Ishikawa (cell line): ENCODE measurements around the gene TBC1D16.

Experiments
- CEBPB ChIP-seq: IDR thresholded peaks from 2 replicates; pipeline ENCODE4 v1.6.1; 2012
- CREB1 ChIP-seq: IDR thresholded peaks from 2 replicates; pipeline ENCODE4 v1.6.1; 2012; ENCODE audit warnings: low read depth
- EGR1 ChIP-seq: IDR thresholded peaks from 2 replicates; pipeline ENCODE4 v1.6.1; 2012
- EP300 ChIP-seq: IDR thresholded peaks from 2 replicates; pipeline ENCODE4 v1.6.1; 2012; ENCODE audit warnings: borderline replicate concordance
- FOXM1 ChIP-seq: IDR thresholded peaks from 2 replicates; pipeline ENCODE4 v1.6.1; 2012; ENCODE audit warnings: low read depth, borderline replicate concordance
- NFIC ChIP-seq: IDR thresholded peaks from 2 replicates; pipeline ENCODE4 v1.6.1; 2012
- RAD21 ChIP-seq: IDR thresholded peaks from 2 replicates; pipeline ENCODE4 v1.6.1; 2012; ENCODE audit warnings: low read depth
- REST ChIP-seq: IDR thresholded peaks from 2 replicates; pipeline ENCODE4 v1.6.1; 2012; ENCODE audit warnings: low read depth, mild to moderate bottlenecking
- TAF1 ChIP-seq: IDR thresholded peaks from 2 replicates; pipeline ENCODE4 v1.6.1; 2012; ENCODE audit warnings: low read depth, mild to moderate bottlenecking
- TCF12 ChIP-seq: IDR thresholded peaks from 2 replicates; pipeline ENCODE4 v1.6.1; 2012; ENCODE audit warnings: low read depth
- TEAD4 ChIP-seq: IDR thresholded peaks from 2 replicates; pipeline ENCODE4 v1.6.1; 2012
- YY1 ChIP-seq: IDR thresholded peaks from 2 replicates; pipeline ENCODE4 v1.6.1; 2012; ENCODE audit warnings: low read depth
- ZBTB7A ChIP-seq: IDR thresholded peaks from 2 replicates; pipeline ENCODE4 v1.6.1; 2012; ENCODE audit warnings: low read depth
- TF ChIP-seq, protein P1 (sequence below): IDR thresholded peaks from 2 replicates; pipeline ENCODE4 v1.6.1; 2012
- TF ChIP-seq, protein P2 (sequence below): IDR thresholded peaks from 2 replicates; pipeline ENCODE4 v1.6.1; 2012

The TBC1D16 gene

GRCh38 chr17:79913451-79913850 is 122.2 kb downstream of the TBC1D16 start:
- no peak for TF ChIP-seq TAF1
- TF ChIP-seq ZBTB7A = no peak
- no peak for TF ChIP-seq REST
- TF ChIP-seq EGR1 = no peak
- TF ChIP-seq, protein P1, sequence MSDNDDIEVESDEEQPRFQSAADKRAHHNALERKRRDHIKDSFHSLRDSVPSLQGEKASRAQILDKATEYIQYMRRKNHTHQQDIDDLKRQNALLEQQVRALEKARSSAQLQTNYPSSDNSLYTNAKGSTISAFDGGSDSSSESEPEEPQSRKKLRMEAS = no peak
- no peak for TF ChIP-seq CREB1
- TF ChIP-seq EP300 = no peak
- TF ChIP-seq YY1 = no peak
- no peak for TF ChIP-seq RAD21
- TF ChIP-seq, protein P2, sequence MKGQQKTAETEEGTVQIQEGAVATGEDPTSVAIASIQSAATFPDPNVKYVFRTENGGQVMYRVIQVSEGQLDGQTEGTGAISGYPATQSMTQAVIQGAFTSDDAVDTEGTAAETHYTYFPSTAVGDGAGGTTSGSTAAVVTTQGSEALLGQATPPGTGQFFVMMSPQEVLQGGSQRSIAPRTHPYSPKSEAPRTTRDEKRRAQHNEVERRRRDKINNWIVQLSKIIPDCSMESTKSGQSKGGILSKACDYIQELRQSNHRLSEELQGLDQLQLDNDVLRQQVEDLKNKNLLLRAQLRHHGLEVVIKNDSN = no peak
- no peak for TF ChIP-seq CEBPB
- TF ChIP-seq NFIC = no peak
- no peak for TF ChIP-seq FOXM1
- no peak for TF ChIP-seq TEAD4

DNA sequence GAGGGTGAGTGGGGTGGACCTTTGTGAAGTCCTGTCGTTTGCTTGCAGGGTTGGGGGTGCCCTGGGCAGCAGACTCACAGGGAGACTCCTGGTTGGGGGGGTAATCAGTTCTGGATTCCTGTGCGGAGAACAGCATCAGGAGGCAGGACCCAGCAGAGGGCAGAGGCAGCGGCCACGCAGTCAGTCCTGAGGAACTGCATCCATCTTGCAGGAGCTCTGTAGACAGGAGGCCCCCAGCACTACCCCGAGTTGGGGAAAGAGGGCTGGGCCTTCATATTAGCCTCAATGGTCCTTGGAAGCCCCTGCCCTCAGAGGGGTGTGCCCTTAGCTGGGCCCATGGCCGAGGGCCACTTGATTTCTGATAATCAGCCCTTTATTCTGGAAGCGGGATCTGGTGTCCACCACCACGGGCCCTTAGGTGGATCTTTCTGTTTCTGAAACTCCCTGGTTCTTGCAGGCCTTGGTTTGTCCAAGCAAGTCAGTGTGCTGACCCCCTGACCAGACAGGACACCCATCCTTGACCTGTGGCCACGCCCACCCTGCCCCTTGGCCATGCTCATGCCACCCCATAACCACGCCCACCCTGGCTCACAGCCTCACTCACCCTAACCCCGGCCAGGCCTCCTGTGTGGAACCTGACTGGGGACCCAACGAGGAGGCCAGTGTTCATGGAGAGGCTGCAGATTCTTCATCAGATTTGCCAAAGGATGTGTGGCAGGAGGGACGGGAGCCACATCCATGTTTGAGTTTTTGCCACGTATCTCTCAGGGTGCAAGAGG is 122.9 kb downstream of the TBC1D16 start:
- TF ChIP-seq ZBTB7A (0 out of 2 replicates have a peak, but pooled peaks have one; percentile 37), REST (no peak)

DNA sequence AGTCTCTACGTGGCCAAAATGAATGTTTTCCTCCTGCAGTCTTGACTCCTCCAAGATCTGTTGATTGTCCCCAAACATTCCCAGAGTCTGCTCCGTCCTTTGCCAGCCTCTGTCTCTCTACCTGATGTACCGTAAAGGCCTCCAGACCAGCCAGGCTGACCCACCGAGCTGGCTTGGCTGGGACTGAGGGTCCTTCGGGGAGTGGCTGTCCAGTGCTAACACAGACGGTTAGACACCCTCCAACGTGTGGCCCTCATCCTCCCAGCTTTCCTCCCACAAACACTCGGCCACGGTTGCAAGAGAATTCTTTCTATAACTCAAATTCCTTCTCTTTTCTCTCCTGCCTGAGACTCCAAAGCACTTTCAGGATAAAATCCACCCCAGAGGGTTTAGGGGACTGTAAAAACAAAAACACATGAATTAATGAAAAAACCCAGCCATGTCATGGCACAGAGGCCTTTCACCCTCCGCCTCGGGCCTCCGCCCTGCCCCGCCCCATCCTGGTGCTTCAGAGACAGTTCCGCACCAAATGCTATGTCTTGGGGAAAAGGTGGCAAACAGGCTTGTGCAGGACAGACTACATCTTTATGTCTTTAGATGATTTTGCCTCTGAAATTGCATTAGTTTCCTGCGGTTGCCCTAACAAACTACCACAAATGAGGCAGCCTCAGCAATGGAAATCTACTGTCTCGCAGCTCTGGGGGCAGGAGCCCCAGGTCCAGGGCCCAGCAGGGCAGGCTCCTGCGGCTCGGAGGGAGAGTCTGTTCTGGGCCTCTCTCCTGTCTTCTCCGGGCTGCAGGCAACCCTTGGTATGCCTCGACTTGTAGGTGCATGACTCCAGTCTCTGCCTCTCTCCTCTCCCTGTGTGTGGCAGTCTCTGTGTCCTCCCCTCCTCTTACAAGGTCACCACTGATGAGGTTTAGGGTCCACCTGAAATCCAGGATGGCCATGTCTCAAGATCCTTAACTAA is 124.0 kb downstream of the TBC1D16 start:
- TF ChIP-seq TCF12 (no peak), YY1 (no peak), ZBTB7A (no peak), REST (no peak), NFIC (no peak), EGR1 (no peak), CEBPB (no peak), RAD21 (no peak), FOXM1 (no peak)
- TF ChIP-seq, protein P1 = no peak
- TF ChIP-seq, protein P2 = no peak

DNA sequence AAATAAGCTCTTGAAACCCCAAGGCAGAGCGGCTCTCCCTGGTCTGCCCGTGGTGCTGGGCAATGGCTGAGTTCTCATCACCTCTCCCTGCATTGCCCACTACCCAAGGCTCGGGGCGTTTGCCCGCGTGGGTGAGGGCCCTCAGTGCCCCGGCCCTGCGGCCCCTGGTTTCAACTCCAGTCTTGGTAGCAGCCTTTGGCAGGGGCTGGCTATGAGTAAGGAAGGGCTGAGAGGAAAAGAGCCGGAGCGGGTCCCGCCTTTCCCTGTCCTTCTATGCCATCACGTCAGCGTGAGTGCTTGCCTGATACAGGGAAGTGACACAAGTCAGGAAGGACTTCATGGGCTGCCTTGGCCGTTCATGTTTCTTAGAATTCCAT is 124.7 kb downstream of the TBC1D16 start:
- TF ChIP-seq FOXM1 (no peak), ZBTB7A (no peak), CREB1 (no peak), YY1 (no peak), TCF12 (no peak), CEBPB (no peak)
- TF ChIP-seq, protein P1 = no peak
